HG02970 (cell line): Measurements from ENCODE around the gene TTYH1.

Experiments
- ATAC-seq: cut with Tn5 transposase; IDR thresholded peaks from one replicate; pipeline ENCODE4 v1.9.1; 2021; ENCODE audit warnings: mild to moderate bottlenecking, moderate library complexity, moderate number of reproducible peaks; ENCODE audit not compliant: unreplicated experiment, low FRiP score

The TTYH1 gene

DNA sequence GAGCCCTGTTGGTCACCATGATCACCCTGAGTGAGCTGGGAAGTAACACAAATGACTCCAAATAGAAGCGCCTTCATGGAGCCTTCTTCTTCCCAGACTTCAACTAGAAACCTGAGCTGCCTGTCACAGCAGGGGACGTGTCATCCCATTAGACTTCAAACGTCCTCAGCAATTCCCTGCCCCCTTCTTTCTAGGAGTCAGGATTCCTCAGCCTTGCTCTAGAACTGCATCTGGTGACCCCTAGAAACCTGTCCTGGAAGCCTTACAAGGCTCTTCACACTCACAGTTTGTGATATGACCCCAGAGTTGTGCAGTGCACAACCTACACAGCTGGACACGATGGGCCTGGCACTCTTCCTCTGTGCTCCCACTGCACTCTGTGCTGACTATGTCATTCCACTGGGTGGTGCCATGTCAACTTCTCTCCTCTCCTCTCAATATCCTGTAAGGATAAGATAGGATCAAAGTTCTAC lies 23.6 kb upstream of the TTYH1 start:
- ATAC-seq = no peak

DNA sequence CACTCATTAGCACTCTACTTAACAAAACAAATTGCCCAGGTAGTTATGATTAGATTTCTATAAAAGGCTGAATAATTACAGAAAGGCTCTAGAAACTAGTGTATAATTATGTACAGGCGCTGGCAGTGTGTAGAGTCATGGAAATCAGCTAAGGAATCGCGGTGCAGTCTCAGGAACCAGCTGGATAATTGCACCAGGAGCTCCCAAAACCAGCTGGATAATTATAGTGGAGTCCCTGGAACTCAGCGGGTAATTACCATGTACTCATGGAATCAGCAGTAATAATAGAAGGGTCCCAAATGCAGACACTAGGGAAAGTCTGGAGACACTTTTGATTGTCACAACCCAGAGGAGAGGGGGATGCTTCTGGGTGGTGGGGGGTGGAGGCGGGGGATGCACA lies 23.2 kb upstream of the TTYH1 start:
- ATAC-seq = no peak

GRCh38 chr19:54393381-54393780 lies 21.9 kb upstream of the TTYH1 start:
- no peak for ATAC-seq

DNA sequence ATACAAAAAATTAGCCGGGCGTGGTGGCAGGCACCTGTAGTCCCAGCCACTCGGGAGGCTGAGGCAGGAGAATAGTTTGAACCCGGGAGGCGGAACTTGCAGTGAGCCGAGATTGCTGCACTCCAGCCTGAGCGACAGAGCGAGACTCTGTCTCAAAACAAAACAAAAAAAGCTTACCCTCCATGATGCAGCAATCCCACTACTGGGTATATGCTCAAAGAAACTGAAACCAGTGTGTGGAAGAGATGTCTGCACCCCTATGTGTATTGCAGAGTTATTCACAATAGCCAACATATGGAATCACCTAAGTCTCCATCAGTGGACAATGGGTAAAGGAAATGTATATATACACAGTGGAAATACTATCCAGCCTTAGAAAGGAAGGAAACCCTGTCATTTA lies 19.6 kb upstream of the TTYH1 start:
- ATAC-seq = no peak

GRCh38 chr19:54399189-54399588 lies 16.1 kb upstream of the TTYH1 start:
- ATAC-seq = no peak

DNA sequence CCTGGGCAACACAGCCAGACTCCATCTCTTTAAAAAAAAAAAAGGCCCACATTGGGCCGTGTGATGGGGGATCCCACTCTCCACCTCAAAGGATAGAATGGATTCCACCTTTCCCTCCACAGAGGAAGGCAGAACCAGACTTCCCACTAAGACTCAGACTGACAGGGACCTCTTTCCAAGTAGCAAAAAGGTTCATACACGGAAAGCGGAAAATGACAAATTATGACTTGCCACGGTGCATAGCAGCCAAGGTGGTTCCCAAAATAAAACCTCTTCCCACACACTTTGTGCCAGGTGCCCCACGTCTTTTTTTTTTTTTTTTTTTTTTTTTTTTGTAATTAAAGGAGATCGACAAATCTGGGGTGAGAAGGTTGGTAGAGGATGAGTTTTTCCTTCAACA lies 14.4 kb upstream of the TTYH1 start:
- no peak for ATAC-seq

DNA sequence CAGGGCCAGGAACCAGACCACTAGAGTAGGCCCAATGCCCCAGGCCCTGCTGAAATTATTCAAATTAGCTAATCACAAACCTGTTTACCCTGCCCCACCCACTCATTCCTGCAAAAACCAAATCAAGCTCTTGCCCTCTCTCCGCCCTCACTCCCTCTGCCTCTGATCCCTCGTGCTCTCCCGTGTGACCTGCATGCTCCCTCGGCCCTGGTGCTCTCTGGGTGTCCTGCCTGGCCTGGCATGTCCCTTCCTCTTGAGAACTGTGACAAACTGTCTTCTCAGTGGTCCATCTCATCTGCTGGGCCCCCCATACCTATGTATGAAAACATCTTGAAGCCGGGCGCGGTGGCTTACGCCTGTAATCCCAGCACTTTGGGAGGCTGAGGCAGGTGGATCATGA lies 12.2 kb upstream of the TTYH1 start:
- ATAC-seq = no peak

GRCh38 chr19:54405628-54406027 lies 9.6 kb upstream of the TTYH1 start:
- ATAC-seq = no peak

GRCh38 chr19:54407780-54408179 lies 7.5 kb upstream of the TTYH1 start:
- ATAC-seq = no peak

DNA sequence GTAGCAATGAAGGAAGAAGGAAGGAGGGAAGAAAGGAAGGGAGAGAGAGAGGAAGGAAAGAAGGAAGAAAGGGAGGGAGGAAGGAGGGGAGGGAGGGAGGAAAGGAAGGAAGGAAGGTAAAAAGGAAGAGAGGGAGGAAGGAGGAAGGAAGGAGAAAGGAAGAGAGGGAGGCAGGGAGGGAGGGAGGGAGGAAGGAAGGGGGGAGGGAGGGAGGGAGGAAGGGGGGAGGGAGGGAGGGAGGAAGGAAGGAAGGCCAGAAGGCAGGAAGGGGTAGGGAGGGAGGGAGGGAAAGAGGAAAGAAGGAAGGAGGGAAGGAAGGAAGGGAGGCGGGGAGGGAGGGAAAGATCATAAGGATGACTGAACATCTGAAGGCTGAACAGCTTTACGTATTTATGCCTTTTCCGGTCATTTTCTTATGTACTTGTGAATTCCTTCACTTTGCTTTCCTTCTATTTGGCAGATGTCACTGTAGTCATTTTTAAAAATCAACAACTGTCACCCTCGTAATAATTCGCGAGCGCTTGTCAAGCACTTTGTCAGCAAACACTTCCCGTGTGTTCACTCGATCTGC lies 6.7 kb upstream of the TTYH1 start:
- no peak for ATAC-seq

DNA sequence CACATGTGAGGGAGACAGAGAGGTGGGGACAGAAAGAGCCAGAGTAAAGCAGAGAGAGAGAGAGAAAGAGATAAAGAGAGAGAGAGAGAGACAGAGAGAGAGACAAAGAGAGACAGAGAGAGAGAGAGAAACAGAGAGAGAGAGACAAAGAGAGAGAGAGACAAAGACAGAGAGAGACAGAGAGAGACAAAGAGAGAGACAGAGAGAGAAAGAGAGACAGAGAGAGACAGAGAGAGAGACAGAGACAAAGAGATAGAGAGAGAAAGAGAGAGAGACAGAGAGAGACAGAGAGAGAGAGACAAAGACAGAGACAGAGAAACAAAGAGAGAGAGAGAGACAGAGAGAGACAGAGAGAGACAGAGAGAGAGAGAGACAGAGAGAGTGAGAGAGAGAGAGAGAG lies 4.2 kb upstream of the TTYH1 start:
- ATAC-seq = no peak

GRCh38 chr19:54412877-54413276 lies 2.4 kb upstream of the TTYH1 start:
- no peak for ATAC-seq

DNA sequence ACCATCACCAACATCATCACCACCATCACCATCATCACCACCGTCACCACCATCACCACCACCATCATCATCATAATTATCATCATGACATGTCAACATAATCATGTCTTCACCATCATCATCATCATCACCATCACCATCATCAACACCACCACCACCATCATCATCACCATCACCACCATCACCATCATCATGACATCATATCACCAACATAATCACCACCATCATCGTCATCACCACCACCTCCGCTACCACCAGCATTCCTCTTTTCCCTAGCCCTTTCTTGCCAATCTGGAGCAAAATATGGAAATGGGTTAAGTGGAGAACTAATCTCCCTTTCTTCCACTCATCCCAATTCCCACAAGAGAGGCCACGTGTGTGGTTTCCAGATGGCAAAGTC lies 1.1 kb upstream of the TTYH1 start:
- ATAC-seq = no peak

DNA sequence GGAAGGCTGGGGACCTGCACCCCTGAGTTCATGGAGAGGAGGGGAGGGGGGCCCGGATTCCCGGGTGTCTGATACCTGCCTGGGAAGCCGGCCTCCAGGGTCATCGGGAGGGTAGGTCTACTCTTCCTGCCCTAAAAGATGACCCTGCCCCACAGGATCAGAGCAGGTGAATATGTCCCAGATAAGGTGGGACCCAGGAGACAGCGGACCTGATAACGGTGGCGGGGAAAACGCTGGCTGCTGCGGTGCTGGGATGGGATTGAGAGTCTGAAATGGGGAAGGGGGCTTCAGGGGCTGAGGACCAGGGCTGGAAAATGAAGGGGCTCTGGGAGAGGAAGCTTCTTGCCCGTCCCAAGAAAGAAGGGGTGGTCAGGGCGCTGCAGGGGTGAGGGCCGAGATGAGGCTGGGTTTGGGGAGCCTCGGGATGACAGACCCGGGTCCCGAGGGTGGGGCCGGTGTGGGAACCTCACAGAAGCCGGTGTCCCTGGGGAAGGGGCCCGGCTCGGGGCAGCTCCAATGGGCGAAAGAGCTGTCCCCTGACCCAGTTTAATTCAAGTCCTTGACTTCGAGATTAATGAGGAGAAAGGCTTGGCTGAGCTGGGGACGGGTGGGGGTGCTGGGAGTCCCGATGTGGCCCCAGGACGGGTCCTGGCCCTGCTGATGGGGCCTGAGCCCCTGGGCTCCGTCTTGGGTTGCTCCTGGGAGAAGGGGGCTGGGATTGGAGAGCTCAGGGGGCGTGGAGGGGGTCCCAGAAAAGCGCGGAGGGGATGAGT lies 823 bp downstream of the TTYH1 start:
- ATAC-seq = no peak

DNA sequence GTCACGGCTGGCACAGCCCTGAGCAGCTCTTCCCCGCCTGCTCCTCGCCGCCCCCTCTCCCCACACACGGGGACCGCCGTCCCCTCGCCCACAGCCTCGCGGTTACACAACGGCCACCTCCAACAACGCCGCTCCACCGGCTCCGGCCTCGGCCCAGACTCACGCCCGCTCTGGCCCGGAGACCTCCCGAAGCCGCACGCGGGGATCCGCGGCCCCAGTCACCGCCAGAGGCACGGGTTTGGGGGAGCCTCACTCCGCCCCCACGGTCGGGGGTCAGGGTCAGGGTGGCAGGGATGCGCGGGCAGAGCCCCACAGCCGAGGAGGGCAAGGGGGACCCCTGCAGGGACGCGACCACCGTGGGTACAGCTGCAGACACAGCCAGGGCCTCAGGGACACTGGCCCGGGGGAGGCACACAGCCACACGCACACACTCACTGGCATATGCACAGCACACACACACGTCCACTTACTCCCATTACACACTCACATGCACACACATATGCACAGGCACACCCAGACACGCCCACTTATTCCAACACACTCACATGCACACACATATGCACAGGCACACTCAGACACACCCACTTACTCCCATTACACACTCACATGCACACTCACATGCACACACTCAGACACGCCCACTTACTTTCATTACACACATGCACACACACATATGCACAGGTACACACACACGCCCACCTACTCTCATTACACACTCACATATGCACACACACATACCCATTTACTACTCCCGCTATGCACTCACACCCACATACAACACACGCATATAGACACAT lies 1.6 kb downstream of the TTYH1 start:
- no peak for ATAC-seq

DNA sequence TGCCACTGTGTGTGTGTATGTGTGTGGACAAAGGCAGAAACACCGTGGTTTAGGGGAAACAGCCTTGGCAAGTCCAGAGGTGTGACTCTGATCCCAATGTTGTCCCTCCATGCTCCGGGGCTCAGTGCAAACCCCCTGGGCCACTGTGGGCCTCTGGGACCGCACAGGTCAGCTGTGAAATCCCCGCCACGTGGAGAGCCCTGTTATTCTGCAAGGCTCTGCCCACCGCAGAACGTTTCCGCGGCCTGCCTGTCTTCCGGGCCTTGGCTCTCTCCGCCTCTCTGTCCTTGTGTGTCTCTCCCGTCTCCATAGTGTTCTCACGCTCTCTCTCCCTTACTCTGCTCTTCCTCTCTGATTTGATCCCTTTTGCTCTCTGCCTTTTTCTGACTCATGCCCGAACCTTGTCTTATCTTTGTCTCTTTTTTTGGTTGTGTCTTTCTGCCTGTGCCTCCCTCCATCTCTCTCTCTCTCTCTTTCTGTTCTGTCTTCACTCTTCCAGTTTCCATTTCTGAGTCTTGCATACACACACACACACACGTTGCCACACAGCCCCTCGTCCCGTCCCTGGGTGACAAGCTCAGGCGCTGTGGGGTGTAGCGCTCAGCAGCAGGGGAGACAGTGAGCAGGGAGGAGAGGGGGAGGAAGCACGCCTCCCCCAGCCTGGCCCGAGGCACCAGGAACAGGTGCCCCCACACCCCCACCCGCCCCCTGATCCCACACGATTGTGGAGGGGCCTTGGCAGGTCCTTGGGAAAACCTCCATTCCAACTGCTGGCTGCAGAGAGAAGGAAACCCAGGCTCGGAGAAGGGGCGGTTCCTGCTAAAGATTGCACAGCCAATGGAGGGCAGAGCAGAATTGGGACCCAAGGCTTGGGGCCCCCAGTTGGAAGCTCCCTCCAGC lies 3.0 kb downstream of the TTYH1 start:
- ATAC-seq = no peak

DNA sequence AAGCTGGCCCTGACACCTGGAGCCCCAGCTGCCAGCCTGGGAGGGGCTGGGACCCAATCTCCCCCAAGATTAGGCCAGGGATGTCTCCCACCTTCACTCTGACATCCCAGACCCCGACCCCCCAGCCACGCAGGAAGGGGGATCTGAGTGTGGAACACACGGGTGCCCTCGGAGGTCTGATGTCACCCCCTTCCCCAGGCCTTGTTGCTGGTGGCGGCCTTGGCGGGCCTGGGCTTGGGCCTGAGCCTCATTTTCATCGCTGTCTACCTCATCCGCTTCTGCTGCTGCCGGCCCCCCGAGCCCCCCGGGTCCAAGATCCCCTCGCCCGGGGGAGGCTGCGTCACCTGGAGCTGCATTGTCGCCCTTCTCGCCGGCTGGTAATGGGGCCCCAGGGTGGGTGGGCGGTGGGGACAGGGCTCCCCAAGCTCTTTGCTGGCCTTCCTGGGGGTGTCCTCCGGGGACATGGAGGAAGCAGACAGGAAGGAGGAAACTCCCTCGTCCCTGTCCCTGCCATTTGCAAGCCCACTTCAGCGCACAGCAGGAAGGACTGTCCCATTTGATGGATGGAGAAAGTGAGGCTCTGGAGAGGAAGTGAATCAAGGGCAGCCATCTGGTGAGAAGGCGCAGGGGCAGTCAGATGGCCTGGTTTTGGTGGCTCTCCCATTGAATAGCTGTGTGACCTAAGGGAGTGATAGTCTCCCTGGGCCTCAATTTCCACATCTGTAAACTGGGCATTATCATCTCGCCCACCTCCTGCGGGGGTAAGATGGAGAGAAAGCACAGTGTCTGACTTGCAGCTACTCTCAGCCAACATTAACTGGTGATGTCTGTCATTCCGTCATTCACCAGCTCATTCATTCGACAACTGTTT lies 3.9 kb downstream of the TTYH1 start:
- no peak for ATAC-seq

- no peak for ATAC-seq
These were observed 4.8 kb downstream of the TTYH1 start for GRCh38 chr19:54420068-54420382.

GRCh38 chr19:54420383-54421168 lies 5.3 kb downstream of the TTYH1 start:
- no peak for ATAC-seq
